Sciatic nerve (tissue), 2 donors: ENCODE measurements around the gene KRTAP9-2. TPM values are rescaled to one million over a fixed set of nuclear protein-coding genes. Genes with fewer than 3 reads are reported as not detected.
"Not testable (repeated sequence)": the region's sequence is repeated elsewhere in the genome, so short reads cannot be mapped to it uniquely, and the experiment has no call there.

Experiments
- ATAC-seq: fragments of 200-7000 bp; cut with Tn5 transposase; one replicate; pipeline ENCODE4 v1.9.1; 2020; ENCODE audit warnings: mild to moderate bottlenecking, moderate library complexity
- DNase-seq: peaks from one replicate; pipeline ENCODE4 v3.0.0-alpha.2; 2020; ENCODE audit warnings: low spot score
- intact Hi-C: fragments of 100-400 bp; cut with DNase I; formaldehyde crosslinking; loops from one replicate; pipeline ENCODE4 v1.14.2; 2022
- total RNA-seq: library from RNA; stranded (reverse); fragmentation: NEBNext Ultra II Directional; extraction: Animal tissue kit (Norgen Biotek cat#: 25700); gene quantifications from one replicate; pipeline ENCODE4 v1.2.1, GENCODE V29; 2021
- donor health status: DM: no; HTN: no; CAD: no.
- donor health status: DM: no; HTN: no; CAD: no.

Gene KRTAP9-2
- total RNA-seq, 1 donor from 2014 or later, result not detected

- no peak for DNase-seq
- intact Hi-C loops, result no loop called here
- ATAC-seq, result no peak
These were observed 5.3 kb downstream of the KRTAP9-2 start for GRCh38 chr17:41231731-41232130.

DNA sequence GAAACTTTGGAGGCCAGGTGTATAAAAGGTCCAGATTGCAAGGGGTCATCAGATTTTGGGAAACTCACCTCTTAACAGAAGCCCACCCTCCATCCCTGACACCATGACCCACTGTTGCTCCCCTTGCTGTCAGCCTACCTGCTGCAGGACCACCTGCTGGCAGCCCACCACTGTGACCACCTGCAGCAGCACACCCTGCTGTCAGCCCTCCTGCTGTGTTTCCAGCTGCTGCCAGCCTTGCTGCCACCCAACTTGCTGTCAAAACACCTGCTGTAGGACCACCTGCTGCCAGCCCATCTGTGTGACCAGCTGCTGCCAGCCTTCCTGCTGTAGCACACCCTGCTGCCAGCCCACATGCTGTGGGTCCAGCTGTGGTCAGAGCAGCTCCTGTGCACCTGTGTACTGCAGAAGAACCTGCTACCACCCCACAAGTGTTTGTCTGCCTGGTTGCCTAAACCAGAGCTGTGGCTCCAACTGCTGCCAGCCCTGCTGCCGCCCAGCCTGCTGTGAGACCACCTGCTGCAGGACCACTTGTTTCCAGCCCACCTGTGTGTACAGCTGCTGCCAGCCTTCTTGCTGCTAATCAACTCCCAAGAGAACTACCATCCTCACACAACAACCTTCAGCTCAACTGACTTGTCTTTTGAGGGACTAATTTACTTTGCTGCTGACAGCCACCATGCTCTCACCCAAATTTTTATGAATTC is 6.1 kb downstream of the KRTAP9-2 start, which contains the start of gene KRTAP9-3:
TSS of gene KRTAP9-3 (plus strand) at position 51 of the 707 bp plus-strand sequence. CDS start at position 104, 53 bp downstream.
- ATAC-seq, DNase-seq, intact Hi-C loops: not testable (repeated sequence)

DNA sequence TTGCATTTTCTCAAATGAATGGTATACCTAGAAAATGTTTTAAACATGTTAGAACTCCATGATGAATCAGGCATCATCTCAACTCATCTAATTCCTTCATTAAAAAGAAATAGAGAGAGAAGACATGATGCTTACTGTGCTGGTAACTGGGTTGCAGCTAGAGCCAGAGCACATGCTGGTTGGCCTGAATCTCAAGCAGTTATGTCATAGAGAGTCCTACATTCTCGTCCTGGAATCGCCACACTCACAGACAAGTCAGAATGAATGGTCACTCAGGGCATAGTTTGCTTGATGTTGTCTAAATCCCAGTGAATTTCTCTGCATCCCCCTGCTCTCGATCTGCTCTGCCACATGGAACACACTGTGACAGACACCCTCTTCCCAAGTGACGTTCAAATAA is 10.7 kb downstream of the KRTAP9-2 start:
- intact Hi-C loops, DNase-seq, ATAC-seq: not testable (repeated sequence)

DNA sequence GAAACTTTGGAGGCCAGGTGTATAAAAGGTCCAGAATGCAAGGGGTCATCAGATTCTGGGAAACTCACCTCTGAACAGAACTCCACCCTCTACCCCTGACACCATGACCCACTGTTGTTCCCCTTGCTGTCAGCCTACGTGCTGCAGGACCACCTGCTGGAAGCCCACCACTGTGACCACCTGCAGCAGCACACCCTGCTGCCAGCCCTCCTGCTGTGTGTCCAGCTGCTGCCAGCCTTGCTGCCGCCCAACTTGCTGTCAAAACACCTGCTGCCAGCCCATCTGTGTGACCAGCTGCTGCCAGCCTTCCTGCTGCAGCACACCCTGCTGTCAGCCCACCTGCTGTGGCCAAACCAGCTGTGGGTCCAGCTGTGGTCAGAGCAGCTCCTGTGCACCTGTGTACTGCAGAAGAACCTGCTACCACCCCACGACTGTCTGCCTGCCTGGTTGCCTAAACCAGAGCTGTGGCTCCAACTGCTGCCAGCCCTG is 11.5 kb downstream of the KRTAP9-2 start, which contains the start of gene KRTAP9-8:
TSS of gene KRTAP9-8 (plus strand) at position 51 of the 489 bp plus-strand sequence. CDS start at position 104, 53 bp downstream.
- ATAC-seq, intact Hi-C loops, DNase-seq: not testable (repeated sequence)

GRCh38 chr17:41246995-41247787 is 20.7 kb downstream of the KRTAP9-2 start:
- DNase-seq, ATAC-seq: not testable (repeated sequence)
- intact Hi-C loops, result loop anchor here (10.0 kb wide), 1 partner anchor 102 kb away; the partner anchor contains the start of genes KRTAP4-5 and KRTAP4-6

DNA sequence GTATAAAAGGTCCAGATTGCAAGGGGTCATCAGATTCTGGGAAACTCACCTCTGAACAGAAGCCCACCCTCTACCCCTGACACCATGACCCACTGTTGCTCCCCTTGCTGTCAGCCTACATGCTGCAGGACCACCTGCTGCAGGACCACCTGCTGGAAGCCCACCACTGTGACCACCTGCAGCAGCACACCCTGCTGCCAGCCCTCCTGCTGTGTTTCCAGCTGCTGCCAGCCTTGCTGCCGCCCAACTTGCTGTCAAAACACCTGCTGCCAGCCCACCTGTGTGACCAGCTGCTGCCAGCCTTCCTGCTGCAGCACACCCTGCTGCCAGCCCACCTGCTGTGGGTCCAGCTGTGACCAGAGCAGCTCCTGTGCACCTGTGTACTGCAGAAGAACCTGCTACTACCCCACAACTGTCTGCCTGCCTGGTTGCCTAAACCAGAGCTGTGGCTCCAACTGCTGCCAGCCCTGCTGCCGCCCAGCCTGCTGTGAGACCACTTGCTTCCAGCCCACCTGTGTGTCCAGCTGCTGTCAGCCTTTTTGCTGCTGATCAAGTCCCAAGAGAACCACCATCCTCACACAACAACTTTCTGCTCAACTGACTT is 23.3 kb downstream of the KRTAP9-2 start, which contains the start of gene KRTAP9-4:
TSS of gene KRTAP9-4 (plus strand) at position 51 of the 604 bp plus-strand sequence. CDS start at position 85, 34 bp downstream.
- DNase-seq, ATAC-seq: not testable (repeated sequence)
- intact Hi-C loops, result loop anchor here (10.0 kb wide), 1 partner anchor 105 kb away; the partner anchor contains the start of genes KRTAP4-5 and KRTAP4-6

- DNase-seq (no peak), ATAC-seq (no peak)
- intact Hi-C loops, result no loop called here
These were observed 24.8 kb downstream of the KRTAP9-2 start for GRCh38 chr17:41251261-41251660.

DNA sequence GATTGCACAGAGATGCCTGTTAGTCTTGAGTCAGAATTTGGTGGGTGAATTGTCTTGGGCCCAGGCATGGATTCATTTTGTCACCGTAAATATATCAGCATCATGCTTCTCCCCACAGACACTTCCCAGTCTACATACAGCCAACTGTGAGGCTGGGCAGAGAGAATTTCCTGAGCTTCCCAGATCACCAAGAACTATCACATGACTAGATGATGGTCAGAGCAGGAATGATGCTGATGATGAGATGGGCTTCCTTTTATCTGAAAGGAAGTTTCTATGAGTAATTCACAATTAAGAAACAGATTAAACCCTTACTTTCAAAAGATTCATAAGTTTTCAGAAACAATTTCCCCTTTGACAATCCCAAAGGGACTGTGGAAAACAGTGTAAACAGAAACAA is 28.4 kb downstream of the KRTAP9-2 start:
- DNase-seq (no peak), ATAC-seq (no peak)
- intact Hi-C loops, result no loop called here

GRCh38 chr17:41255381-41256290 is 29.2 kb downstream of the KRTAP9-2 start, which contains the start of gene KRTAP9-9:
Gene KRTAP9-9, plus strand, starts transcription at chr17:41255384.
- DNase-seq, ATAC-seq, intact Hi-C loops: not testable (repeated sequence)

- DNase-seq (no peak), ATAC-seq (no peak)
- intact Hi-C loops, result no loop called here
These were observed 29.8 kb downstream of the KRTAP9-2 start for GRCh38 chr17:41256291-41256685.

DNA sequence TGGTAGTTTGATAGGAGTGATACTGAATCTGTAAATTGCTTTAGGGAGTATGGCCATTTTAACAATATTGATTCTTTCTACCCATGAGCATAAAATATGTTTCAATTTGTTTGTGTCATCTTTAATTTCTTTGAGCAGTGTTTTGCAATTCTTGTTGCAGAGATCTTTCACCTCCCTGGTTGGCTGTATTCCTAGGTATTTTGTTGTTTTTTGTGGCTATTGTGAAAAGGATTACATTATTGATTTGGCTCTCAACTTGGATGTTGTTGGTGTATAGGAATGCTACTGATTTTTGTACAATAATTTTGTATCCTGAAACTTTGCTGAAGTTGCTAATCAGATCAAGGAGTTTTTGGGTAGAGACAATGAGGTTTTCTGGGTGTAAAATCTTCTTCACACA is 32.0 kb downstream of the KRTAP9-2 start:
- DNase-seq (no peak), ATAC-seq (no peak)
- intact Hi-C loops, result no loop called here

- ATAC-seq (no peak), DNase-seq (no peak)
- intact Hi-C loops, result no loop called here
These were observed 36.8 kb downstream of the KRTAP9-2 start for GRCh38 chr17:41263212-41263611.

DNA sequence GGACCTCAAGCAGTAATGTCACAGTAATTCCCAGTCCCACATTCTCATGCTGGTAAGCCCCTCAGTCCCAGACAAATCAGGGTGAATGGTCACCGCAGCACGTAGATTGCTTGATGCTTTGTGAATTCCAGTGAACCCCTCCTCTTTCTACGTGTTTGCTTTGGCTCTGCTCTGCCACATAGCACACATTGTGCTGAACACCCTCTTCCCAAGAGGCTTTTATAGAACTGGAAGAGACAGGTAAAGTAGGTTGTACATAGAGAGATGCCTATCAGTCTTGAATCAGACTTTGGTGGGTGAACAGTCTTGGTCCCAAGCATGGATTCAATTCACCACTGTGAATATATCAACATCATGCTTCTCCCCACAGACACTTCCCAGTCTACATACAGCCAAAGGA is 38.2 kb downstream of the KRTAP9-2 start:
- no peak for DNase-seq
- no peak for ATAC-seq
- intact Hi-C loops, result no loop called here

DNA sequence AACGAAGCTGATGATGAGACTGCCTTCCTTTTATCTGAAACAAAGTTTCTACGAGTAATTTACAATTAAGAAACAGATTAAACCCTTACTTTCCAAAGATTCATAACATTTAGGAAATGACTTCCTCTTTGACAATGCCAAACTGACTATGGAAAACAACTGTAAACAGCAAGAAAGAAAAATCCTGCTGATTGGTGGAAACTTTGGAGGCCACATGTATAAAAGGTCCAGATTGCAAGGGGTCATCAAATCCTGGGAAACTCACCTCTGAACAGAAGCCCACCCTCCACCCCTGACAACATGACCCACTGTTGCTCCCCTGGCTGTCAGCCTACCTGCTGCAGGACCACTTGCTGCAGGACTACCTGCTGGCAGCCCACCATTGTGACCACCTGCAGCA is 38.6 kb downstream of the KRTAP9-2 start, which contains the start of gene KRTAP9-6:
TSS of gene KRTAP9-6 (plus strand) at position 301 of the 400 bp plus-strand sequence. CDS start at position 301, 0 bp downstream.
- intact Hi-C loops, result no loop called here
- ATAC-seq (no peak), DNase-seq (no peak)

- no peak for ATAC-seq
- intact Hi-C loops, result no loop called here
- DNase-seq, result no peak
These were observed 41.3 kb downstream of the KRTAP9-2 start for GRCh38 chr17:41267711-41268110.

DNA sequence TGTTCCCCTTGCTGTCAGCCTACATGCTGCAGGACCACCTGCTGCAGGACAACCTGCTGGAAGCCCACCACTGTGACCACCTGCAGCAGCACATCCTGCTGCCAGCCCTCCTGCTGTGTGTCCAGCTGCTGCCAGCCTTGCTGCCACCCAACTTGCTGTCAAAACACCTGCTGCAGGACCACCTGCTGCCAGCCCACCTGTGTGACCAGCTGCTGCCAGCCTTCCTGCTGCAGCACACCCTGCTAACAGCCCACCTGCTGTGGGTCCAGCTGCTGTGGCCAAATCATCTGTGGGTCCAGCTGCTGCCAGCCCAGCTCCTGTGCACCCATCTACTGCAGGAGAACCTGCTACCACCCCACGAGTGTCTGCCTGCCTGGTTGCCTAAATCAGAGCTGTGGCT is 44.9 kb downstream of the KRTAP9-2 start:
- intact Hi-C loops, DNase-seq, ATAC-seq: not testable (repeated sequence)

DNA sequence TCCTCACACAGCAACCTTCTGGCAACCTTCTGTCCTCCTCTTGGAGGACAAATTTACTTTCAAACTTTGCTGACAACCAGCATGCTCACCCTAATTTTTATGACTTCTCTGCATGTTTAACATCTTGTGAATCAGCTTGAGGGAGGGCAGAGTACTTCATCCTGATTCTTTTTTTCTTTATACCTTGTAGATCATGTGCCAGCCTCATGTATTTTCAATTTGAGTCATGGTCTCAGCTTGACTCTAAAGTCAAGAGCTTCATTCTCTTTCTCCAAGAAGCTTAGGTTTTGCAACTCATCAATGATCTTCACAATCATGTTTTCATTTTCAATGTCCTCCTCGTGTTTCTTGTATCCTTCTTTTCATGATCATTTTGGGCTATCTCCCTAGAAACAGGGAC is 45.4 kb downstream of the KRTAP9-2 start:
- ATAC-seq (no peak), DNase-seq (no peak)
- intact Hi-C loops, result no loop called here
